WTC11 (cell line): ENCODE results near the gene GALNT12. TPM values are rescaled to one million over a fixed set of nuclear protein-coding genes. Genes with fewer than 3 reads are reported as not detected.

ENCODE experiments used
- ATAC-seq: fragments of 200-7000 bp; cut with Tn5 transposase; 2 replicates; pipeline ENCODE4 v1.10.0; 2021; ENCODE audit warnings: mild to moderate bottlenecking, moderate library complexity
- CTCF ChIA-PET: fragments of 300-600 bp; sonication (Branson Sonifier 250); formaldehyde crosslinking; loops from one replicate; lab custom pipeline; 2021; ENCODE audit warnings: antibody characterized with exemption; lab: Charles Lee
- POLR2A ChIA-PET: fragments of 350-600 bp; sonication (Branson Sonifier 250); formaldehyde crosslinking; loops from one replicate; lab custom pipeline; 2021; ENCODE audit warnings: antibody characterized with exemption; lab: Charles Lee
- DNase-seq: peaks from one replicate; pipeline ENCODE4 v3.0.0; 2021; ENCODE audit warnings: low spot score
- H3K27ac Mint-ChIP-seq: 2 replicates; pipeline ENCODE4 v1.8.0; 2021; ENCODE audit warnings: mixed read lengths
- H3K27me3 Mint-ChIP-seq: 2 replicates; pipeline ENCODE4 v1.8.0; 2021; ENCODE audit warnings: low read depth, mild to moderate bottlenecking, moderate library complexity, mixed read lengths
- H3K36me3 Mint-ChIP-seq: 2 replicates; pipeline ENCODE4 v1.8.0; 2021; ENCODE audit warnings: mixed read lengths
- H3K4me1 Mint-ChIP-seq: 2 replicates; pipeline ENCODE4 v1.8.0; 2022; ENCODE audit warnings: mixed read lengths
- H3K4me3 Mint-ChIP-seq: 2 replicates; pipeline ENCODE4 v1.8.0; 2021; ENCODE audit warnings: mild to moderate bottlenecking, moderate library complexity, mixed read lengths
- H3K9me3 Mint-ChIP-seq: 2 replicates; pipeline ENCODE4 v1.8.0; 2021; ENCODE audit warnings: mixed read lengths
- ATF3 ChIP-seq: sonication (generic); formaldehyde crosslinking; conservative IDR thresholded peaks from 2 replicates; pipeline ENCODE4 v1.8.1; 2022; ENCODE audit warnings: mild to moderate bottlenecking, missing genetic modification reagents
- CBFB ChIP-seq: sonication (generic); formaldehyde crosslinking; IDR thresholded peaks from 2 replicates; pipeline ENCODE4 v1.8.1; 2022; ENCODE audit warnings: mild to moderate bottlenecking, low read depth, missing genetic modification reagents
- CREM ChIP-seq: sonication (generic); formaldehyde crosslinking; IDR thresholded peaks from 2 replicates; pipeline ENCODE4 v1.8.1; 2022; ENCODE audit warnings: mild to moderate bottlenecking, missing genetic modification reagents, moderate library complexity
- EMX1 ChIP-seq: fragments of 250-450 bp; sonication (Bioruptor Pico); IDR thresholded peaks from 2 replicates; pipeline ENCODE4 v1.8.0; 2021; ENCODE audit warnings: mild to moderate bottlenecking
- ESRRA ChIP-seq: sonication (generic); formaldehyde crosslinking; IDR thresholded peaks from 2 replicates; pipeline ENCODE4 v1.8.1; 2022; ENCODE audit warnings: mild to moderate bottlenecking, missing genetic modification reagents, borderline replicate concordance
- GRHL2 ChIP-seq: fragments of 250-450 bp; sonication (Bioruptor Pico); IDR thresholded peaks from 2 replicates; pipeline ENCODE4 v1.8.0; 2022; ENCODE audit warnings: mild to moderate bottlenecking, moderate library complexity; ENCODE audit not compliant: insufficient replicate concordance, severe bottlenecking
- MYBL2 ChIP-seq: sonication (generic); formaldehyde crosslinking; IDR thresholded peaks from 2 replicates; pipeline ENCODE4 v1.8.1; 2023; ENCODE audit warnings: mild to moderate bottlenecking, moderate library complexity, missing genetic modification reagents
- NFATC4 ChIP-seq: fragments of 250-450 bp; sonication (Bioruptor Pico); IDR thresholded peaks from 2 replicates; pipeline ENCODE4 v1.9.0; 2021; ENCODE audit warnings: mild to moderate bottlenecking
- NFE2L1 ChIP-seq: sonication (generic); formaldehyde crosslinking; IDR thresholded peaks from 2 replicates; pipeline ENCODE4 v1.8.1; 2023; ENCODE audit warnings: missing genetic modification reagents
- NR3C1 ChIP-seq: sonication (generic); formaldehyde crosslinking; conservative IDR thresholded peaks from 2 replicates; pipeline ENCODE4 v1.8.1; 2023; ENCODE audit warnings: low read depth, mild to moderate bottlenecking, missing genetic modification reagents
- SP1 ChIP-seq: sonication (generic); formaldehyde crosslinking; conservative IDR thresholded peaks from 2 replicates; pipeline ENCODE4 v1.8.1; 2022; ENCODE audit warnings: missing genetic modification reagents
- total RNA-seq: library from RNA; stranded (reverse); gene quantifications from 3 replicates; pipeline ENCODE4 v1.2.3, GENCODE V29; 2021
- TF ChIP-seq, protein P1 (sequence below): sonication (generic); formaldehyde crosslinking; IDR thresholded peaks from 2 replicates; pipeline ENCODE4 v1.8.0; 2023; ENCODE audit warnings: missing genetic modification reagents, mild to moderate bottlenecking, borderline replicate concordance
- TF ChIP-seq, protein P2 (sequence below): fragments of 250-450 bp; sonication (Bioruptor Pico); IDR thresholded peaks from 2 replicates; pipeline ENCODE4 v1.9.0; 2021; ENCODE audit warnings: mild to moderate bottlenecking
- TF ChIP-seq, protein P3 (sequence below): sonication (generic); formaldehyde crosslinking; IDR thresholded peaks from 2 replicates; pipeline ENCODE4 v1.8.1; 2022; ENCODE audit warnings: low read depth, missing genetic modification reagents, borderline replicate concordance
- TF ChIP-seq, protein P4 (sequence below): fragments of 250-450 bp; sonication (Bioruptor Pico); IDR thresholded peaks from 2 replicates; pipeline ENCODE4 v1.9.0; 2021; ENCODE audit warnings: mild to moderate bottlenecking, borderline replicate concordance
- TF ChIP-seq, protein P5 (sequence below): fragments of 200-600 bp; IDR thresholded peaks from 2 replicates; pipeline ENCODE4 v1.8.0; 2022; ENCODE audit warnings: antibody characterized with exemption

GALNT12 gene
- total RNA-seq, 1 experiment from 2014 or later, result 19.3 TPM

GRCh38 chr9:98856982-98857381 lies 49.5 kb downstream of the GALNT12 start:
- Mint-ChIP-seq H3K4me1 (peaks cover 7% of the 10 kb centered on the region), H3K27me3 (no peaks in the 10 kb centered on the region), H3K36me3 (no peaks in the 10 kb centered on the region), H3K4me3 (no peak overlapping the region), H3K9me3 (peaks cover 16% of the 10 kb centered on the region), H3K27ac (no peak overlapping the region)
- ATAC-seq, result no peak
- ChIA-PET CTCF (interaction anchor here (0.6 to 0.8 kb wide), 2 partner anchors 141 to 261 kb away, joined by 3 to 4 read pairs; no protein-coding TSS in a partner anchor), POLR2A (no interaction called here)
- DNase-seq, result no peak
- no peak for TF ChIP-seq ESRRA

DNA sequence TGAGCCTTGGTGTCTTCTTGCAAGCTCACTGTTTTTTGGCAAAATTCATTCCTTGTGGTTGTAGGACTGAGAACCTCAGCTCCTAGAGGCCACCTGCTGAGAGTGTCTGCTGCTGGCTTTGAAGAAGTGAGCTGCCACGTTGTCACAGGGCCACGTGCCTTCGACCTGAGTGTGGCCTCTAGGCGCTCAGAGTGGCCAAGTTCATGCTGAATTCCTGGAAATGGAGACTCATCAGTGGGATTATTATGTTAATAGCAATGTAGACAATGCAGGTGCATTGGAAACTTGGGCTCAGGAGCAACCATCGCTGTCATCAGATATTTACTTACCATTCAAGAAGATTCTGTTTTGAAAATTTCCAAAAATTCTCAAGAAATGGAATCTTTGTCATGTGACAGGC lies 52.5 kb downstream of the GALNT12 start:
- H3K4me3 Mint-ChIP-seq, result no peak overlapping the region
- no peak overlapping the region for H3K27ac Mint-ChIP-seq
- H3K4me1 Mint-ChIP-seq, result peaks cover 7% of the 10 kb centered on the region
- CTCF ChIA-PET, result interaction anchor here (1.3 to 3.1 kb wide), 2 partner anchors 12 to 138 kb away, joined by 3 to 8 read pairs; no protein-coding TSS in a partner anchor
- POLR2A ChIA-PET, result no interaction called here
- ATAC-seq (no peak), DNase-seq (no peak)
- peaks cover 16% of the 10 kb centered on the region for H3K9me3 Mint-ChIP-seq
- TF ChIP-seq MYBL2 (CRISPR knock-in tag) (no peak), NFE2L1 (no peak), CREM (CRISPR knock-in tag) (no peak)
- TF ChIP-seq, protein P1, sequence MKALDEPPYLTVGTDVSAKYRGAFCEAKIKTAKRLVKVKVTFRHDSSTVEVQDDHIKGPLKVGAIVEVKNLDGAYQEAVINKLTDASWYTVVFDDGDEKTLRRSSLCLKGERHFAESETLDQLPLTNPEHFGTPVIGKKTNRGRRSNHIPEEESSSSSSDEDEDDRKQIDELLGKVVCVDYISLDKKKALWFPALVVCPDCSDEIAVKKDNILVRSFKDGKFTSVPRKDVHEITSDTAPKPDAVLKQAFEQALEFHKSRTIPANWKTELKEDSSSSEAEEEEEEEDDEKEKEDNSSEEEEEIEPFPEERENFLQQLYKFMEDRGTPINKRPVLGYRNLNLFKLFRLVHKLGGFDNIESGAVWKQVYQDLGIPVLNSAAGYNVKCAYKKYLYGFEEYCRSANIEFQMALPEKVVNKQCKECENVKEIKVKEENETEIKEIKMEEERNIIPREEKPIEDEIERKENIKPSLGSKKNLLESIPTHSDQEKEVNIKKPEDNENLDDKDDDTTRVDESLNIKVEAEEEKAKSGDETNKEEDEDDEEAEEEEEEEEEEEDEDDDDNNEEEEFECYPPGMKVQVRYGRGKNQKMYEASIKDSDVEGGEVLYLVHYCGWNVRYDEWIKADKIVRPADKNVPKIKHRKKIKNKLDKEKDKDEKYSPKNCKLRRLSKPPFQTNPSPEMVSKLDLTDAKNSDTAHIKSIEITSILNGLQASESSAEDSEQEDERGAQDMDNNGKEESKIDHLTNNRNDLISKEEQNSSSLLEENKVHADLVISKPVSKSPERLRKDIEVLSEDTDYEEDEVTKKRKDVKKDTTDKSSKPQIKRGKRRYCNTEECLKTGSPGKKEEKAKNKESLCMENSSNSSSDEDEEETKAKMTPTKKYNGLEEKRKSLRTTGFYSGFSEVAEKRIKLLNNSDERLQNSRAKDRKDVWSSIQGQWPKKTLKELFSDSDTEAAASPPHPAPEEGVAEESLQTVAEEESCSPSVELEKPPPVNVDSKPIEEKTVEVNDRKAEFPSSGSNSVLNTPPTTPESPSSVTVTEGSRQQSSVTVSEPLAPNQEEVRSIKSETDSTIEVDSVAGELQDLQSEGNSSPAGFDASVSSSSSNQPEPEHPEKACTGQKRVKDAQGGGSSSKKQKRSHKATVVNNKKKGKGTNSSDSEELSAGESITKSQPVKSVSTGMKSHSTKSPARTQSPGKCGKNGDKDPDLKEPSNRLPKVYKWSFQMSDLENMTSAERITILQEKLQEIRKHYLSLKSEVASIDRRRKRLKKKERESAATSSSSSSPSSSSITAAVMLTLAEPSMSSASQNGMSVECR (CRISPR knock-in tag), result no peak
- TF ChIP-seq, protein P2, sequence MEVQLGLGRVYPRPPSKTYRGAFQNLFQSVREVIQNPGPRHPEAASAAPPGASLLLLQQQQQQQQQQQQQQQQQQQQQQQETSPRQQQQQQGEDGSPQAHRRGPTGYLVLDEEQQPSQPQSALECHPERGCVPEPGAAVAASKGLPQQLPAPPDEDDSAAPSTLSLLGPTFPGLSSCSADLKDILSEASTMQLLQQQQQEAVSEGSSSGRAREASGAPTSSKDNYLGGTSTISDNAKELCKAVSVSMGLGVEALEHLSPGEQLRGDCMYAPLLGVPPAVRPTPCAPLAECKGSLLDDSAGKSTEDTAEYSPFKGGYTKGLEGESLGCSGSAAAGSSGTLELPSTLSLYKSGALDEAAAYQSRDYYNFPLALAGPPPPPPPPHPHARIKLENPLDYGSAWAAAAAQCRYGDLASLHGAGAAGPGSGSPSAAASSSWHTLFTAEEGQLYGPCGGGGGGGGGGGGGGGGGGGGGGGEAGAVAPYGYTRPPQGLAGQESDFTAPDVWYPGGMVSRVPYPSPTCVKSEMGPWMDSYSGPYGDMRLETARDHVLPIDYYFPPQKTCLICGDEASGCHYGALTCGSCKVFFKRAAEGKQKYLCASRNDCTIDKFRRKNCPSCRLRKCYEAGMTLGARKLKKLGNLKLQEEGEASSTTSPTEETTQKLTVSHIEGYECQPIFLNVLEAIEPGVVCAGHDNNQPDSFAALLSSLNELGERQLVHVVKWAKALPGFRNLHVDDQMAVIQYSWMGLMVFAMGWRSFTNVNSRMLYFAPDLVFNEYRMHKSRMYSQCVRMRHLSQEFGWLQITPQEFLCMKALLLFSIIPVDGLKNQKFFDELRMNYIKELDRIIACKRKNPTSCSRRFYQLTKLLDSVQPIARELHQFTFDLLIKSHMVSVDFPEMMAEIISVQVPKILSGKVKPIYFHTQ, result no peak
- no peaks in the 10 kb centered on the region for H3K36me3 Mint-ChIP-seq
- no peaks in the 10 kb centered on the region for H3K27me3 Mint-ChIP-seq

- DNase-seq (no peak), ATAC-seq (peak; percentile 46; the same call in 1 of the 2 replicates)
- Mint-ChIP-seq H3K9me3 (peaks cover 15% of the 10 kb centered on the region), H3K4me3 (no peak overlapping the region), H3K27me3 (no peaks in the 10 kb centered on the region; the same call in 1 of the 2 replicates), H3K4me1 (peaks cover 7% of the 10 kb centered on the region), H3K36me3 (no peaks in the 10 kb centered on the region), H3K27ac (no peak overlapping the region)
- ChIA-PET CTCF (interaction anchor here (1.0 to 3.1 kb wide), 3 partner anchors 137 to 280 kb away, joined by 3 to 8 read pairs (median 4); no protein-coding TSS in a partner anchor), POLR2A (interaction anchor here (0.7 kb wide), 1 partner anchor 109 kb away, joined by 3 read pairs; no protein-coding TSS in a partner anchor)
- TF ChIP-seq CBFB (CRISPR knock-in tag), result no peak
- TF ChIP-seq NFATC4 (CRISPR knock-in tag), result no peak
- TF ChIP-seq, protein P3, sequence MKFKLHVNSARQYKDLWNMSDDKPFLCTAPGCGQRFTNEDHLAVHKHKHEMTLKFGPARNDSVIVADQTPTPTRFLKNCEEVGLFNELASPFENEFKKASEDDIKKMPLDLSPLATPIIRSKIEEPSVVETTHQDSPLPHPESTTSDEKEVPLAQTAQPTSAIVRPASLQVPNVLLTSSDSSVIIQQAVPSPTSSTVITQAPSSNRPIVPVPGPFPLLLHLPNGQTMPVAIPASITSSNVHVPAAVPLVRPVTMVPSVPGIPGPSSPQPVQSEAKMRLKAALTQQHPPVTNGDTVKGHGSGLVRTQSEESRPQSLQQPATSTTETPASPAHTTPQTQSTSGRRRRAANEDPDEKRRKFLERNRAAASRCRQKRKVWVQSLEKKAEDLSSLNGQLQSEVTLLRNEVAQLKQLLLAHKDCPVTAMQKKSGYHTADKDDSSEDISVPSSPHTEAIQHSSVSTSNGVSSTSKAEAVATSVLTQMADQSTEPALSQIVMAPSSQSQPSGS, result no peak
- TF ChIP-seq SP1 (CRISPR knock-in tag), result no peak
- no peak for TF ChIP-seq ESRRA
- no peak for TF ChIP-seq EMX1 (CRISPR knock-in tag)
- no peak for TF ChIP-seq GRHL2
- TF ChIP-seq NR3C1 (CRISPR knock-in tag), result no peak
- no peak for TF ChIP-seq ATF3 (CRISPR knock-in tag)
- TF ChIP-seq, protein P4, sequence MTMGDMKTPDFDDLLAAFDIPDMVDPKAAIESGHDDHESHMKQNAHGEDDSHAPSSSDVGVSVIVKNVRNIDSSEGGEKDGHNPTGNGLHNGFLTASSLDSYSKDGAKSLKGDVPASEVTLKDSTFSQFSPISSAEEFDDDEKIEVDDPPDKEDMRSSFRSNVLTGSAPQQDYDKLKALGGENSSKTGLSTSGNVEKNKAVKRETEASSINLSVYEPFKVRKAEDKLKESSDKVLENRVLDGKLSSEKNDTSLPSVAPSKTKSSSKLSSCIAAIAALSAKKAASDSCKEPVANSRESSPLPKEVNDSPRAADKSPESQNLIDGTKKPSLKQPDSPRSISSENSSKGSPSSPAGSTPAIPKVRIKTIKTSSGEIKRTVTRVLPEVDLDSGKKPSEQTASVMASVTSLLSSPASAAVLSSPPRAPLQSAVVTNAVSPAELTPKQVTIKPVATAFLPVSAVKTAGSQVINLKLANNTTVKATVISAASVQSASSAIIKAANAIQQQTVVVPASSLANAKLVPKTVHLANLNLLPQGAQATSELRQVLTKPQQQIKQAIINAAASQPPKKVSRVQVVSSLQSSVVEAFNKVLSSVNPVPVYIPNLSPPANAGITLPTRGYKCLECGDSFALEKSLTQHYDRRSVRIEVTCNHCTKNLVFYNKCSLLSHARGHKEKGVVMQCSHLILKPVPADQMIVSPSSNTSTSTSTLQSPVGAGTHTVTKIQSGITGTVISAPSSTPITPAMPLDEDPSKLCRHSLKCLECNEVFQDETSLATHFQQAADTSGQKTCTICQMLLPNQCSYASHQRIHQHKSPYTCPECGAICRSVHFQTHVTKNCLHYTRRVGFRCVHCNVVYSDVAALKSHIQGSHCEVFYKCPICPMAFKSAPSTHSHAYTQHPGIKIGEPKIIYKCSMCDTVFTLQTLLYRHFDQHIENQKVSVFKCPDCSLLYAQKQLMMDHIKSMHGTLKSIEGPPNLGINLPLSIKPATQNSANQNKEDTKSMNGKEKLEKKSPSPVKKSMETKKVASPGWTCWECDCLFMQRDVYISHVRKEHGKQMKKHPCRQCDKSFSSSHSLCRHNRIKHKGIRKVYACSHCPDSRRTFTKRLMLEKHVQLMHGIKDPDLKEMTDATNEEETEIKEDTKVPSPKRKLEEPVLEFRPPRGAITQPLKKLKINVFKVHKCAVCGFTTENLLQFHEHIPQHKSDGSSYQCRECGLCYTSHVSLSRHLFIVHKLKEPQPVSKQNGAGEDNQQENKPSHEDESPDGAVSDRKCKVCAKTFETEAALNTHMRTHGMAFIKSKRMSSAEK, result no peak
- TF ChIP-seq, protein P5, sequence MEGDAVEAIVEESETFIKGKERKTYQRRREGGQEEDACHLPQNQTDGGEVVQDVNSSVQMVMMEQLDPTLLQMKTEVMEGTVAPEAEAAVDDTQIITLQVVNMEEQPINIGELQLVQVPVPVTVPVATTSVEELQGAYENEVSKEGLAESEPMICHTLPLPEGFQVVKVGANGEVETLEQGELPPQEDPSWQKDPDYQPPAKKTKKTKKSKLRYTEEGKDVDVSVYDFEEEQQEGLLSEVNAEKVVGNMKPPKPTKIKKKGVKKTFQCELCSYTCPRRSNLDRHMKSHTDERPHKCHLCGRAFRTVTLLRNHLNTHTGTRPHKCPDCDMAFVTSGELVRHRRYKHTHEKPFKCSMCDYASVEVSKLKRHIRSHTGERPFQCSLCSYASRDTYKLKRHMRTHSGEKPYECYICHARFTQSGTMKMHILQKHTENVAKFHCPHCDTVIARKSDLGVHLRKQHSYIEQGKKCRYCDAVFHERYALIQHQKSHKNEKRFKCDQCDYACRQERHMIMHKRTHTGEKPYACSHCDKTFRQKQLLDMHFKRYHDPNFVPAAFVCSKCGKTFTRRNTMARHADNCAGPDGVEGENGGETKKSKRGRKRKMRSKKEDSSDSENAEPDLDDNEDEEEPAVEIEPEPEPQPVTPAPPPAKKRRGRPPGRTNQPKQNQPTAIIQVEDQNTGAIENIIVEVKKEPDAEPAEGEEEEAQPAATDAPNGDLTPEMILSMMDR, result no peak
Observed at GRCh38 chr9:98860871-98861293, 53.4 kb downstream of the GALNT12 start.
